ENCODE results near the gene MPIG6B.

Gene MPIG6B

GRCh38 chr6:31762878-31763618 lies 39.9 kb downstream of the MPIG6B start:
- no peaks in the 10 kb centered on the region for H3K27me3 ChIP-seq (ENCODE audit: control insufficient read depth, insufficient read depth, low read length)
- peaks cover 4% of the 10 kb centered on the region; the same call in 1 of the 2 replicates for H3K4me1 ChIP-seq (ENCODE audit: control insufficient read depth, insufficient read depth, low read length)
- H3K9ac ChIP-seq (ENCODE audit: low read depth, low read length): no peak overlapping the region
- H3K36me3 ChIP-seq (ENCODE audit: control insufficient read depth, insufficient read depth, low read length): peaks cover 35% of the 10 kb centered on the region
- peak overlapping the region; percentile 69 for H3K27ac ChIP-seq (ENCODE audit: low read depth, low read length)
- H3K4me3 ChIP-seq (ENCODE audit: low read depth, low read length): no peak overlapping the region
- no peaks in the 10 kb centered on the region for H3K9me3 ChIP-seq (ENCODE audit: control insufficient read depth, insufficient read depth, low read length)

GRCh38 chr6:31763619-31763940 lies 40.4 kb downstream of the MPIG6B start:
- no peak overlapping the region for H3K9ac ChIP-seq (ENCODE audit: low read depth, low read length)
- peak overlapping the region; percentile 69 for H3K27ac ChIP-seq (ENCODE audit: low read depth, low read length)
- no peak overlapping the region for H3K4me3 ChIP-seq (ENCODE audit: low read depth, low read length)
- H3K36me3 ChIP-seq (ENCODE audit: control insufficient read depth, insufficient read depth, low read length): peaks cover 35% of the 10 kb centered on the region
- H3K27me3 ChIP-seq (ENCODE audit: control insufficient read depth, insufficient read depth, low read length): no peaks in the 10 kb centered on the region
- peaks cover 4% of the 10 kb centered on the region; the same call in 1 of the 2 replicates for H3K4me1 ChIP-seq (ENCODE audit: control insufficient read depth, insufficient read depth, low read length)
- H3K9me3 ChIP-seq (ENCODE audit: control insufficient read depth, insufficient read depth, low read length): no peaks in the 10 kb centered on the region

GRCh38 chr6:31764198-31764597 lies 41.0 kb downstream of the MPIG6B start:
- Histone ChIP-seq H3K4me3 (ENCODE audit: low read depth, low read length) (no peak overlapping the region), H3K4me1 (ENCODE audit: control insufficient read depth, insufficient read depth, low read length) (peaks cover 4% of the 10 kb centered on the region; the same call in 1 of the 2 replicates), H3K9ac (ENCODE audit: low read depth, low read length) (no peak overlapping the region), H3K27me3 (ENCODE audit: control insufficient read depth, insufficient read depth, low read length) (no peaks in the 10 kb centered on the region), H3K27ac (ENCODE audit: low read depth, low read length) (no peak overlapping the region), H3K9me3 (ENCODE audit: control insufficient read depth, insufficient read depth, low read length) (no peaks in the 10 kb centered on the region), H3K36me3 (ENCODE audit: control insufficient read depth, insufficient read depth, low read length) (peaks cover 29% of the 10 kb centered on the region)

GRCh38 chr6:31765559-31765909 lies 42.4 kb downstream of the MPIG6B start:
- Histone ChIP-seq H3K9ac (ENCODE audit: low read depth, low read length) (no peak overlapping the region), H3K36me3 (ENCODE audit: control insufficient read depth, insufficient read depth, low read length) (peaks cover 18% of the 10 kb centered on the region; the same call in 1 of the 2 replicates), H3K4me3 (ENCODE audit: low read depth, low read length) (no peak overlapping the region), H3K27me3 (ENCODE audit: control insufficient read depth, insufficient read depth, low read length) (no peaks in the 10 kb centered on the region), H3K4me1 (ENCODE audit: control insufficient read depth, insufficient read depth, low read length) (peaks cover 4% of the 10 kb centered on the region; the same call in 1 of the 2 replicates), H3K27ac (ENCODE audit: low read depth, low read length) (no peak overlapping the region), H3K9me3 (ENCODE audit: control insufficient read depth, insufficient read depth, low read length) (no peaks in the 10 kb centered on the region)

GRCh38 chr6:31765910-31766794 lies 43.0 kb downstream of the MPIG6B start:
- H3K36me3 ChIP-seq (ENCODE audit: control insufficient read depth, insufficient read depth, low read length): peaks cover 12% of the 10 kb centered on the region; the same call in 1 of the 2 replicates
- peak overlapping the region; percentile 36; the same call in 1 of the 2 replicates for H3K4me3 ChIP-seq (ENCODE audit: low read depth, low read length)
- no peak overlapping the region for H3K27ac ChIP-seq (ENCODE audit: low read depth, low read length)
- no peaks in the 10 kb centered on the region for H3K9me3 ChIP-seq (ENCODE audit: control insufficient read depth, insufficient read depth, low read length)
- peaks cover 4% of the 10 kb centered on the region; the same call in 1 of the 2 replicates for H3K4me1 ChIP-seq (ENCODE audit: control insufficient read depth, insufficient read depth, low read length)
- no peaks in the 10 kb centered on the region for H3K27me3 ChIP-seq (ENCODE audit: control insufficient read depth, insufficient read depth, low read length)
- no peak overlapping the region for H3K9ac ChIP-seq (ENCODE audit: low read depth, low read length)

- Histone ChIP-seq H3K9ac (ENCODE audit: low read depth, low read length) (no peak overlapping the region), H3K27ac (ENCODE audit: low read depth, low read length) (no peak overlapping the region), H3K27me3 (ENCODE audit: control insufficient read depth, insufficient read depth, low read length) (no peaks in the 10 kb centered on the region), H3K4me3 (ENCODE audit: low read depth, low read length) (no peak overlapping the region), H3K36me3 (ENCODE audit: control insufficient read depth, insufficient read depth, low read length) (0 out of 2 replicates have a peak, but pooled peaks cover 3% of the 10 kb centered on the region), H3K9me3 (ENCODE audit: control insufficient read depth, insufficient read depth, low read length) (no peaks in the 10 kb centered on the region), H3K4me1 (ENCODE audit: control insufficient read depth, insufficient read depth, low read length) (peaks cover 4% of the 10 kb centered on the region; the same call in 1 of the 2 replicates)
Observed at GRCh38 chr6:31767096-31767645, 44.0 kb downstream of the MPIG6B start.

GRCh38 chr6:31768363-31769257 lies 45.4 kb downstream of the MPIG6B start:
- no peak overlapping the region for H3K4me3 ChIP-seq (ENCODE audit: low read depth, low read length)
- no peaks in the 10 kb centered on the region for H3K4me1 ChIP-seq (ENCODE audit: control insufficient read depth, insufficient read depth, low read length)
- no peaks in the 10 kb centered on the region for H3K9me3 ChIP-seq (ENCODE audit: control insufficient read depth, insufficient read depth, low read length)
- no peak overlapping the region for H3K27ac ChIP-seq (ENCODE audit: low read depth, low read length)
- H3K9ac ChIP-seq (ENCODE audit: low read depth, low read length): no peak overlapping the region
- H3K36me3 ChIP-seq (ENCODE audit: control insufficient read depth, insufficient read depth, low read length): 0 out of 2 replicates have a peak, but pooled peaks cover 3% of the 10 kb centered on the region
- H3K27me3 ChIP-seq (ENCODE audit: control insufficient read depth, insufficient read depth, low read length): no peaks in the 10 kb centered on the region

- H3K9ac ChIP-seq (ENCODE audit: low read depth, low read length): no peak overlapping the region
- H3K9me3 ChIP-seq (ENCODE audit: control insufficient read depth, insufficient read depth, low read length): no peaks in the 10 kb centered on the region
- H3K4me1 ChIP-seq (ENCODE audit: control insufficient read depth, insufficient read depth, low read length): no peaks in the 10 kb centered on the region
- H3K4me3 ChIP-seq (ENCODE audit: low read depth, low read length): no peak overlapping the region
- no peaks in the 10 kb centered on the region for H3K36me3 ChIP-seq (ENCODE audit: control insufficient read depth, insufficient read depth, low read length)
- H3K27ac ChIP-seq (ENCODE audit: low read depth, low read length): no peak overlapping the region
- no peaks in the 10 kb centered on the region for H3K27me3 ChIP-seq (ENCODE audit: control insufficient read depth, insufficient read depth, low read length)
Observed at GRCh38 chr6:31769684-31770371, 46.7 kb downstream of the MPIG6B start.

- H3K27me3 ChIP-seq (ENCODE audit: control insufficient read depth, insufficient read depth, low read length): no peaks in the 10 kb centered on the region
- H3K9me3 ChIP-seq (ENCODE audit: control insufficient read depth, insufficient read depth, low read length): no peaks in the 10 kb centered on the region
- H3K4me1 ChIP-seq (ENCODE audit: control insufficient read depth, insufficient read depth, low read length): no peaks in the 10 kb centered on the region
- H3K4me3 ChIP-seq (ENCODE audit: low read depth, low read length): no peak overlapping the region
- no peak overlapping the region for H3K9ac ChIP-seq (ENCODE audit: low read depth, low read length)
- H3K36me3 ChIP-seq (ENCODE audit: control insufficient read depth, insufficient read depth, low read length): no peaks in the 10 kb centered on the region
- H3K27ac ChIP-seq (ENCODE audit: low read depth, low read length): no peak overlapping the region
Observed at GRCh38 chr6:31770860-31771259, 47.7 kb downstream of the MPIG6B start.

GRCh38 chr6:31771992-31772358 lies 48.8 kb downstream of the MPIG6B start:
- H3K27me3 ChIP-seq (ENCODE audit: control insufficient read depth, insufficient read depth, low read length): no peaks in the 10 kb centered on the region
- H3K4me3 ChIP-seq (ENCODE audit: low read depth, low read length): no peak overlapping the region
- no peak overlapping the region for H3K9ac ChIP-seq (ENCODE audit: low read depth, low read length)
- no peaks in the 10 kb centered on the region for H3K36me3 ChIP-seq (ENCODE audit: control insufficient read depth, insufficient read depth, low read length)
- H3K27ac ChIP-seq (ENCODE audit: low read depth, low read length): no peak overlapping the region
- H3K9me3 ChIP-seq (ENCODE audit: control insufficient read depth, insufficient read depth, low read length): no peaks in the 10 kb centered on the region
- peaks cover 2% of the 10 kb centered on the region; the same call in 1 of the 2 replicates for H3K4me1 ChIP-seq (ENCODE audit: control insufficient read depth, insufficient read depth, low read length)
